Measurements from ENCODE around the gene TERB1. TPM values are rescaled to one million over a fixed set of nuclear protein-coding genes. Genes with fewer than 3 reads are reported as not detected.

TERB1 gene
- total RNA-seq, 2 experiments from 2014 or later = not detected

DNA sequence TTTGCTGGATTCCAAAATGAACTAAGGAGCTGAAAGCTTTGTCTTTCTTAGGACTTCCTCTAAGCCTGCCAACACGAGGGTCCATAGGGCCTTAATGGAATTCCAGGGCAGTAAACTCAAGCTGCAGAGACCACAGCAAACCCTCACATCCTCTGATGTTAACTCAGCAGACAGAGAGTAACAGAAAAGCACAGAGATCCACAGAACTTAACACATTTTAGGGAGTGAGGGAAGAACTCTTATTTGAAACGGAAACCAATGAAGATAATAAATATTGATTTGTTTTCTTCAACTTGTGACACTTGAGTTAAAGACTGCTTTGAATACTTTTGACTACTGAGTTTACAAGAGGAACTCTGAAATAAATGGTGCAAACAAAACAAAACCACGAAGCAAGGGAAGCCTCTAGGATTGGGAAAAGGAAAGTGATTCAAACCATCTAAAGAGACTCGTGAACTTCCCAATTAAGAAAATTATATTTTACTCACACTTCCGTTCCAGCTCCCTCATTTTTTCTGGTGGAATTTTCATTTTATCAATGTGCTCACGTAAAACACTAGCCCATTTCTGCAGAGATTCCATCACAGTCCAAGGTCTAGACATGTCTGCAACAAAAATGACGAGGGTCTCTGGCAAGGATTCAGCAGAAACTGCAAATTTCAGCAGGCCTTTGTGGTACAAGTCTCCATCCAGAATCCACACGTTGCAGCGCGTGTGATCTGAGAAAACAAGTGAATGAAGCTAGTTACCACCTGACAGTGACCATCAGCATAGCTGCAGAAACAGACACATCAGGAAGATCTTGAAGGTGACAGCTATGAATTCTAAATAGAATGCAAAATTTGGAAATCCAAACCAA, 59.2 kb downstream of the TERB1 start:
- CTCF ChIA-PET = interaction anchor here (0.8 to 4.4 kb wide), 8 partner anchors 9 to 336 kb away, joined by 3 to 31 read pairs (median 4); partner anchors contain the start of genes DYNC1LI2 and NAE1
- Mint-ChIP-seq H3K4me1 (ENCODE audit: low read depth) (peaks cover 16% of the 10 kb centered on the region), H3K4me3 (no peak overlapping the region), H3K27me3 (ENCODE audit: low read depth) (no peaks in the 10 kb centered on the region), H3K9me3 (no peaks in the 10 kb centered on the region), H3K27ac (no peak overlapping the region), H3K36me3 (ENCODE audit: low read depth) (peaks cover 12% of the 10 kb centered on the region)
- DNase-seq = no peak
- intact Hi-C loops (cut with micrococcal nuclease) = loop anchor here (5.0 kb wide), 1 partner anchor 80 kb away; no protein-coding TSS in a partner anchor

DNA sequence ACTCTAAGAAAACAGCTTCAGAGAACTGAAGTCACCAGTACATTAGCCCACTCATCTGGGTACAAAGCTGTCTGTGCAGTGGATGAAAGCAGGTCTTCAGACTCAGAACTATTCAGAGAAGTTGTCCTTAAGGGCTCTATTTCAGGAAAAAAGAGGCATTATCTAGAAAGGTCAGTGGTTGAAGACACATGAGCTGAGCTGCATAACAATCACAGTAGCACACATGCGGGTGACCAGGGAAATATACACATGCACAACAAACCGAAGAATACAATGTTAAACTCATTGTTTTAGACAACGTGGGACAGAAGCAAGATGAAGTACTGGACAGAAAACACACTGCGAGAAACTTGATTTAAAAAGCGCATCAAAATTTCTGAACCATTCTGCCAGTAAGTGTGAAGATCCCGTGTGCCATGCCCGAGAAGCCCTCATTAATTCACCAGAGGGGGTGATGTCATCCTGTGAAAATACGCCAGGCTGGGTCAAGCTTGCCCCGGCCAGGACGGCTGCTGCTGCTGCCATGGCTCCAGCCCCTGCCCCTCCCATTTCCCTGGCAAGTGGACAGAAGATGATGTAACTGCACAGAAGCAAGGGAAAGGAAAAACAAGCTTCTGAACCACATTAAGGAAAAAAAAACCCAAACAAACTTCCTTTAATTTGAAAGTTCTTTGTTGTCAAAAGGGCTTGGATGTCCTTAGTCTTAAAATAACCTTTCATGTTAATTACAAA, 60.0 kb downstream of the TERB1 start:
- DNase-seq = no peak
- Mint-ChIP-seq H3K27ac (no peak overlapping the region), H3K36me3 (ENCODE audit: low read depth) (peaks cover 9% of the 10 kb centered on the region), H3K4me3 (no peak overlapping the region), H3K27me3 (ENCODE audit: low read depth) (no peaks in the 10 kb centered on the region), H3K4me1 (ENCODE audit: low read depth) (peaks cover 10% of the 10 kb centered on the region), H3K9me3 (no peaks in the 10 kb centered on the region)
- CTCF ChIA-PET = interaction anchor here (0.7 to 4.4 kb wide), 16 partner anchors 10 to 382 kb away, joined by 3 to 31 read pairs (median 4); partner anchors contain the start of genes DYNC1LI2 and NAE1
- intact Hi-C loops (cut with micrococcal nuclease) = loop anchor here (5.0 kb wide), 1 partner anchor 79 kb away; no protein-coding TSS in a partner anchor

DNA sequence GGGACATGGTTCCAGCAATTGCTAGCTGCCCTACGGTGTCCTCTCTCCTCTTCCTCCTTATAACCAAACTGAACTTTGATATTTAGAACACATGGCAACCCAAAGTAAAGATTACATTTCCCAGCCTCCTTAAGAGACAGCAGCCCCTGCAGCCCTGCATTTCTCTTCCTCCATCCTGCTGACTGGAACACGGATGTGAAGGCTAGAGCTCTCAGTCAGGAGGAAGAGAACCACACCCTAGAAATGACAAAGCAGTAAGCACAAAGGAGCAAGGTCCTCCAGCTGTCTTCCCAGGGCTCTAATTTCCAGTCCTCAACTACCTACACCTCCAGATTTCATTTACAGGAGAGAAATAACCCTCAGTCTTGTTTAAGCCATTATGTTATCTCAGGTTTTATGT, 60.9 kb downstream of the TERB1 start:
- Mint-ChIP-seq H3K27me3 (ENCODE audit: low read depth) (no peaks in the 10 kb centered on the region), H3K36me3 (ENCODE audit: low read depth) (peaks cover 12% of the 10 kb centered on the region), H3K9me3 (no peaks in the 10 kb centered on the region), H3K4me1 (ENCODE audit: low read depth) (peaks cover 12% of the 10 kb centered on the region), H3K4me3 (no peak overlapping the region), H3K27ac (peak overlapping the region; percentile 0)
- no peak for DNase-seq
- intact Hi-C loops (cut with micrococcal nuclease) = loop anchor here (1.0 to 5.0 kb wide), 2 partner anchors 78 to 334 kb away; no protein-coding TSS in a partner anchor
- CTCF ChIA-PET = interaction anchor here (0.7 to 4.4 kb wide), 16 partner anchors 10 to 382 kb away, joined by 3 to 31 read pairs (median 3); partner anchors contain the start of genes CKLF, DYNC1LI2 and NAE1

DNA sequence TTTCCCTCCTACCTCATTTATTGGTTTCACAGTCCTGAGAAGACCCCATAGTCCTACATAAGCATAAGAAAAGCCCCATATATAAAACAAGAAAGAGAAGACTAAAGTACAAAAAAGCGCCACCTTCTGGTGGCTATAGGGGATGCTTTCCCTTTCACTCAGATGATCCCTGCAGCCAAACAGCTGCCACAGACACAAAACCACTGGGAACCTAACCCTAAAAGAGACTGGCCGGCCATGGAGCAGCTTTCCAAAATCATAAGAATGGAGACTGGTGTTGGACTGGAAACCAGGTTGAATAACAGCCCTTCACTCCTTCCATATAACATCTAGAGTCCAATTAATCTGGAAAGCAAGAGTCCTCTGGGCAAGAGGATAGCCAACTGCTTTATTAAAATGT, 61.4 kb downstream of the TERB1 start:
- Mint-ChIP-seq H3K27me3 (ENCODE audit: low read depth) (no peaks in the 10 kb centered on the region), H3K4me3 (no peak overlapping the region), H3K36me3 (ENCODE audit: low read depth) (peaks cover 14% of the 10 kb centered on the region), H3K27ac (no peak overlapping the region), H3K9me3 (no peaks in the 10 kb centered on the region), H3K4me1 (ENCODE audit: low read depth) (peaks cover 12% of the 10 kb centered on the region)
- peak; percentile 50 for DNase-seq
- CTCF ChIA-PET = interaction anchor here (0.8 to 4.4 kb wide), 11 partner anchors 9 to 333 kb away, joined by 3 to 31 read pairs (median 4); partner anchors contain the start of genes CKLF, DYNC1LI2 and NAE1
- intact Hi-C loops (cut with micrococcal nuclease) = loop anchor here (1.0 to 5.0 kb wide), 2 partner anchors 78 to 334 kb away; no protein-coding TSS in a partner anchor

DNA sequence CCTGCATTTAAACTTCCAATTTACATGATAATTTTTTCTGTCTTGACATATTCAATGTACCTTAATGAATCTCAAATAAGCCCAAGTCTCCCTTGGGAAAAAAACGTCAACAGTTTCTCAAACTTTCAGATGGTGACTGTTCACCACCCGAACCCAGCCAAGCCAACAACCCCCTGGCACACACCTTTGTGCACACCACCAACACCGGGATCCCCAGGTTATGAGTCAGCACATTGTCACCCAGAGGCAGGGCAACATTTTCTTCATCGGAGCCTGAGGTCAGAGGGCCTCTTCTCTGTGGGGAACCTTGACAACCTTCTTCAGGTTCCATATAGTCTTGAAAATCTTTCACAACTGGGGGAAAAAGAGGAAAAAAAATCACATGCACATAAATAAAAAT, 65.5 kb downstream of the TERB1 start:
- no peaks in the 10 kb centered on the region for H3K9me3 Mint-ChIP-seq
- CTCF ChIA-PET = interaction anchor here (1.0 to 4.3 kb wide), 4 partner anchors 8 to 132 kb away, joined by 4 to 30 read pairs (median 16); partner anchors contain the start of gene DYNC1LI2
- peaks cover 22% of the 10 kb centered on the region for H3K36me3 Mint-ChIP-seq (ENCODE audit: low read depth)
- DNase-seq = no peak
- H3K27ac Mint-ChIP-seq = no peak overlapping the region
- H3K27me3 Mint-ChIP-seq (ENCODE audit: low read depth) = no peaks in the 10 kb centered on the region
- no peak overlapping the region for H3K4me3 Mint-ChIP-seq
- intact Hi-C loops (cut with micrococcal nuclease) = no loop called here
- peaks cover 12% of the 10 kb centered on the region for H3K4me1 Mint-ChIP-seq (ENCODE audit: low read depth)

DNA sequence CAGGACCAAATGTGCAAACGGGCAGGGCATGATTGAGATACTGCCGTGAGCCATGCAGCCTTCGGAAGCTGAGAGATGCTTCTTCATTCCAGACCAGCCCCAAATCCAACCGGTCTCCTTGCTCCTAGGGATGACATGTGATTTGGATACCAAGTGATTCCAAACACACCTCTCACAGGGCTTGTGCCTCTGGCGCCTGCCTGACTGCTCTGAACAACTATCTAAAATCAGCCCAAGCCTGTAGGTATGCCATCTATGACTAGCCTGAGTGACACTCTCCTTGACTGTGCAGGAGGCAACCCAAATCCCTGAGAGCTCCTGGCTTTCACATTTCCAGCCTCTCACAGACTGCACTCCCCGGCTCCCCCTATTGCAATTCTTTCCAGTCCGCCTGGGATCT, 70.3 kb downstream of the TERB1 start:
- H3K4me3 Mint-ChIP-seq = no peak overlapping the region
- H3K27ac Mint-ChIP-seq = no peak overlapping the region
- CTCF ChIA-PET = interaction anchor here (1.0 to 3.6 kb wide), 6 partner anchors 9 to 324 kb away, joined by 3 to 18 read pairs (median 4); partner anchors contain the start of gene NAE1

DNA sequence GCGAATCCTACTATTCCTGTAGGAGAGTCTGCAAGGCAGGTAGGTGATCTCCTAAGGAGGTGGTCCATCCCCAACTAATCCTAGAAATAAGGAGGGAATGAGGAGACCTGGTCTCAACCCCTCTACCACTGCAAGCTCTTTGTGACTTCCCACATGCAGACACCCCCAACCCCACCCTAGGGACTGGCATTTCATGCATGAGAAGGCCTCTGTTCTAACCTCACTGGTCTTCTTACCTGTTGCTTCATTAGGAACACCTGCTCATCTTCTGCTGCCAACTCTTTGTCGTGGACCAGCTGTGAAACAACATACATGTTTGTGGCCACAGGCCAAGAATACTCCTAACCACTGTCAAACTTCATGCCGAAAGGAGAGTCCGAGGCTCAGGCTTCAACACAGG, 72.6 kb downstream of the TERB1 start:
- no peak for DNase-seq
- Mint-ChIP-seq H3K4me1 (ENCODE audit: low read depth) (no peaks in the 10 kb centered on the region), H3K27me3 (ENCODE audit: low read depth) (no peaks in the 10 kb centered on the region), H3K4me3 (no peak overlapping the region), H3K36me3 (ENCODE audit: low read depth) (peaks cover 25% of the 10 kb centered on the region), H3K27ac (no peak overlapping the region), H3K9me3 (no peaks in the 10 kb centered on the region)
- intact Hi-C loops (cut with micrococcal nuclease) = loop anchor here (1.0 kb wide), 1 partner anchor 138 kb away; no protein-coding TSS in a partner anchor
- CTCF ChIA-PET = interaction anchor here (0.6 to 4.1 kb wide), 16 partner anchors 9 to 323 kb away, joined by 3 to 31 read pairs (median 4); partner anchors contain the start of gene DYNC1LI2

More for the DNA sequence above, 70.3 kb downstream of the TERB1 start:
- intact Hi-C loops (cut with micrococcal nuclease) = no loop called here
- H3K9me3 Mint-ChIP-seq = no peaks in the 10 kb centered on the region
- H3K36me3 Mint-ChIP-seq (ENCODE audit: low read depth) = peaks cover 23% of the 10 kb centered on the region
- peaks cover 1% of the 10 kb centered on the region for H3K4me1 Mint-ChIP-seq (ENCODE audit: low read depth)
- DNase-seq = no peak
- no peaks in the 10 kb centered on the region for H3K27me3 Mint-ChIP-seq (ENCODE audit: low read depth)

DNA sequence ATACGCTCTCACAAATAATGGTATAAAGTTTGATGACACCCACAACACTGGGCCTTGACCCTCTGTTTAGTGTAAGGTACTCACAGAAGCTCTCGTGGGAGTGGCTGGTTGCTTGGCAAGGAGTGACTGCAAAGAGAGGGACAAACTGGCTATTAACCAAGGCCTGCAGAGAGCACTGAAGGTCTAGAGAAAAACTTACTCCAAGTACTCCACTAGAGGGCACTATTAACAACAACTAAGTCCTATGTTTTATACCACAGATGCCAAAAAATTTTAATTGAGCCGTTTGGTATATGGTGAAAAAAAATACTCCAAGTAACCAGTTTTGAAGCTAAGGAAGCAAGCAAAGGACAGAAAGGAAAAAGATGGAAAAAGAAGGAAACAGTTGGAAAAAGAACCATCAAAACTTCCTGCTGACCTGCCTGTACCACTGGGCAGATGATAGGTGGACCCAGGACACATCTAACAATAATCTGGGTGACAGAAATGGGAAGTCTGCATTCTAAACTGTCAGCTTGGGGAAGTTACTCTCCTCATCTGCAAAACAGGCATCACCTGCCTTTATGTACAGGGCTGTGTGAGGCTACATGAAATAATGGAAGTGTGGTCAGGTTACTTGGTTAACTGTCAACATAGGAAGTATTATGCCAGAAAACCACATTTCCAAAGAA, 73.1 kb downstream of the TERB1 start:
- CTCF ChIA-PET = interaction anchor here (0.6 to 4.1 kb wide), 18 partner anchors 9 to 323 kb away, joined by 3 to 31 read pairs (median 4); partner anchors contain the start of gene DYNC1LI2
- Mint-ChIP-seq H3K27me3 (ENCODE audit: low read depth) (no peaks in the 10 kb centered on the region), H3K4me1 (ENCODE audit: low read depth) (no peaks in the 10 kb centered on the region), H3K9me3 (no peaks in the 10 kb centered on the region), H3K4me3 (no peak overlapping the region), H3K36me3 (ENCODE audit: low read depth) (peaks cover 27% of the 10 kb centered on the region), H3K27ac (no peak overlapping the region)
- intact Hi-C loops (cut with micrococcal nuclease) = loop anchor here (1.0 kb wide), 1 partner anchor 139 kb away; no protein-coding TSS in a partner anchor
- DNase-seq = peak; percentile 12

DNA sequence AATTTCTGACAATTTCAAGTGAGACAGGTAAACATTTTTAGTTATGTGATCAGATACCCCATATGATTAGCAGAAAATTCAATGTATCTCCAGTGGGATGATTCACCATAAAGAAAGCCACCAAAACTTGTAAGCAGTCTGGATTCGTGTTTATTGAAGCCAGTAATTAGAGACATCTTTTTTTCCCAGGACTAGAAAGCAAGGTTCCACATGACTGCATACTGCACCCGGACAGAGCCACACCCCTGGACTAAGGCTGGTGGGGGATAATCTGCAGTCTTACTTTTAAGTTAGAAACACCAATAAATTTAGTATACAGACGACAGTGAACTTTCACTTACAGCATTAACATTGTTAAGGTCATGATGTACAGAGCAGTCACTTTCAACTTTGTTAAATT, 80.6 kb downstream of the TERB1 start:
- Mint-ChIP-seq H3K9me3 (no peaks in the 10 kb centered on the region), H3K27ac (no peak overlapping the region), H3K36me3 (ENCODE audit: low read depth) (peaks cover 15% of the 10 kb centered on the region), H3K4me1 (ENCODE audit: low read depth) (no peaks in the 10 kb centered on the region), H3K4me3 (no peak overlapping the region), H3K27me3 (ENCODE audit: low read depth) (no peaks in the 10 kb centered on the region)
- CTCF ChIA-PET = no interaction called here
- DNase-seq = no peak
- intact Hi-C loops (cut with micrococcal nuclease) = no loop called here

DNA sequence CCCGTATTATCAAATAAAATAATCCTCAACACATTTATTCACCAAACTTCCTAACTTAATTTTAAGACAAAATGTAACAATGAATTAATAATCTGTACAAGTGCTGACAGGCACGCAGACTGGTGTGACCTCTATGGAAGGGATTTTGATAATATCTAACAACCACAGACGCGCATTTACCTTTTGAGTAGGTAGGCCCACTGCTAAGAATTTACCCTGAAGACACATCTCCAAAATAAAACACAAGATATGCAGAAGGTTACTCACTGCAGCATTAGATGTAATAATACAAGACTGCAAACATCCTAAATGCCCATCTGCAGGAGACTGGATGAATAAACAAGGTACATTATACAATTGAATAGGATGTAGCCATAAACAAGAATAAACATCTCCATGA, 82.1 kb downstream of the TERB1 start:
- intact Hi-C loops (cut with micrococcal nuclease) = no loop called here
- Mint-ChIP-seq H3K4me1 (ENCODE audit: low read depth) (no peaks in the 10 kb centered on the region), H3K9me3 (no peaks in the 10 kb centered on the region), H3K4me3 (no peak overlapping the region), H3K27me3 (ENCODE audit: low read depth) (no peaks in the 10 kb centered on the region), H3K27ac (no peak overlapping the region), H3K36me3 (ENCODE audit: low read depth) (peaks cover 7% of the 10 kb centered on the region)
- CTCF ChIA-PET = interaction anchor here (1.5 kb wide), 1 partner anchor 149 kb away, joined by 4 read pairs; no protein-coding TSS in a partner anchor
- DNase-seq = no peak

DNA sequence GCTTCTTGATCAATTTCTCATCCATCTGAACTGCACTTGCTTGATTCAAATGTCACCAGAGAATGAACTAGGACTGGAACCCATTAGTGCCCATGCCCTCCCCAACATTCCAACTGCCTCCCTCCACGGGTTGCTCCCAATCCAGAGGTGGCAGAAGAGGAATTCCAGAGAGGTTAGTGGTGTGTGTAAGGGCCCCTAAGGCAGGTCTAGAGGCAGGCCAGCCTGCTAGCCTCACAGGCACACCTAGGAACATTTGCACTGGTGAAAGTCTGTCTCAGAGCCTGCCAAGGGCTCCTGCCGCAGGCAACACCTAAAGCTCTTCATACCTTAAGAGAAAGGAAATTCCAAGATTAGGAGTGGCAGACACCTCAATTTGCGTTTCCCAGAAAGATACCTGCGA, 83.6 kb downstream of the TERB1 start:
- peaks cover 2% of the 10 kb centered on the region for H3K36me3 Mint-ChIP-seq (ENCODE audit: low read depth)
- no peaks in the 10 kb centered on the region for H3K27me3 Mint-ChIP-seq (ENCODE audit: low read depth)
- H3K9me3 Mint-ChIP-seq = no peaks in the 10 kb centered on the region
- H3K4me3 Mint-ChIP-seq = no peak overlapping the region
- no peak overlapping the region for H3K27ac Mint-ChIP-seq
- no peaks in the 10 kb centered on the region for H3K4me1 Mint-ChIP-seq (ENCODE audit: low read depth)
- no peak for DNase-seq
- intact Hi-C loops (cut with micrococcal nuclease) = no loop called here
- CTCF ChIA-PET = interaction anchor here (1.3 to 1.5 kb wide), 2 partner anchors 10 to 150 kb away, joined by 3 to 4 read pairs; no protein-coding TSS in a partner anchor

Data from activated naive CD4-positive, alpha-beta T cell treated with anti-CD3 and anti-CD28 coated beads for 36 hours (primary cell).